HL-60 (cell line): ENCODE results near the gene SRF.

Source experiments
- POLR2AphosphoS5 ChIP-seq: IDR thresholded peaks from 2 replicates; pipeline ENCODE4 v1.6.1; 2012; ENCODE audit warnings: low read depth
- SPI1 ChIP-seq: IDR thresholded peaks from 2 replicates; pipeline ENCODE4 v1.6.1; 2012; ENCODE audit warnings: low read depth, mild to moderate bottlenecking, borderline replicate concordance
- TF ChIP-seq, protein P1 (sequence below): IDR thresholded peaks from one replicate; pipeline ENCODE4 v1.5.1; 2011; ENCODE audit warnings: low read length, control low read depth, inconsistent platforms; ENCODE audit not compliant: insufficient read depth
- TF ChIP-seq, protein P2 (sequence below): IDR thresholded peaks from 2 replicates; pipeline ENCODE4 v1.6.1; 2012; ENCODE audit warnings: low read depth; ENCODE audit not compliant: insufficient replicate concordance

- TF ChIP-seq, protein P1, sequence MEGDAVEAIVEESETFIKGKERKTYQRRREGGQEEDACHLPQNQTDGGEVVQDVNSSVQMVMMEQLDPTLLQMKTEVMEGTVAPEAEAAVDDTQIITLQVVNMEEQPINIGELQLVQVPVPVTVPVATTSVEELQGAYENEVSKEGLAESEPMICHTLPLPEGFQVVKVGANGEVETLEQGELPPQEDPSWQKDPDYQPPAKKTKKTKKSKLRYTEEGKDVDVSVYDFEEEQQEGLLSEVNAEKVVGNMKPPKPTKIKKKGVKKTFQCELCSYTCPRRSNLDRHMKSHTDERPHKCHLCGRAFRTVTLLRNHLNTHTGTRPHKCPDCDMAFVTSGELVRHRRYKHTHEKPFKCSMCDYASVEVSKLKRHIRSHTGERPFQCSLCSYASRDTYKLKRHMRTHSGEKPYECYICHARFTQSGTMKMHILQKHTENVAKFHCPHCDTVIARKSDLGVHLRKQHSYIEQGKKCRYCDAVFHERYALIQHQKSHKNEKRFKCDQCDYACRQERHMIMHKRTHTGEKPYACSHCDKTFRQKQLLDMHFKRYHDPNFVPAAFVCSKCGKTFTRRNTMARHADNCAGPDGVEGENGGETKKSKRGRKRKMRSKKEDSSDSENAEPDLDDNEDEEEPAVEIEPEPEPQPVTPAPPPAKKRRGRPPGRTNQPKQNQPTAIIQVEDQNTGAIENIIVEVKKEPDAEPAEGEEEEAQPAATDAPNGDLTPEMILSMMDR = no peak
- TF ChIP-seq POLR2AphosphoS5 (no peak), SPI1 (no peak)
- TF ChIP-seq, protein P2, sequence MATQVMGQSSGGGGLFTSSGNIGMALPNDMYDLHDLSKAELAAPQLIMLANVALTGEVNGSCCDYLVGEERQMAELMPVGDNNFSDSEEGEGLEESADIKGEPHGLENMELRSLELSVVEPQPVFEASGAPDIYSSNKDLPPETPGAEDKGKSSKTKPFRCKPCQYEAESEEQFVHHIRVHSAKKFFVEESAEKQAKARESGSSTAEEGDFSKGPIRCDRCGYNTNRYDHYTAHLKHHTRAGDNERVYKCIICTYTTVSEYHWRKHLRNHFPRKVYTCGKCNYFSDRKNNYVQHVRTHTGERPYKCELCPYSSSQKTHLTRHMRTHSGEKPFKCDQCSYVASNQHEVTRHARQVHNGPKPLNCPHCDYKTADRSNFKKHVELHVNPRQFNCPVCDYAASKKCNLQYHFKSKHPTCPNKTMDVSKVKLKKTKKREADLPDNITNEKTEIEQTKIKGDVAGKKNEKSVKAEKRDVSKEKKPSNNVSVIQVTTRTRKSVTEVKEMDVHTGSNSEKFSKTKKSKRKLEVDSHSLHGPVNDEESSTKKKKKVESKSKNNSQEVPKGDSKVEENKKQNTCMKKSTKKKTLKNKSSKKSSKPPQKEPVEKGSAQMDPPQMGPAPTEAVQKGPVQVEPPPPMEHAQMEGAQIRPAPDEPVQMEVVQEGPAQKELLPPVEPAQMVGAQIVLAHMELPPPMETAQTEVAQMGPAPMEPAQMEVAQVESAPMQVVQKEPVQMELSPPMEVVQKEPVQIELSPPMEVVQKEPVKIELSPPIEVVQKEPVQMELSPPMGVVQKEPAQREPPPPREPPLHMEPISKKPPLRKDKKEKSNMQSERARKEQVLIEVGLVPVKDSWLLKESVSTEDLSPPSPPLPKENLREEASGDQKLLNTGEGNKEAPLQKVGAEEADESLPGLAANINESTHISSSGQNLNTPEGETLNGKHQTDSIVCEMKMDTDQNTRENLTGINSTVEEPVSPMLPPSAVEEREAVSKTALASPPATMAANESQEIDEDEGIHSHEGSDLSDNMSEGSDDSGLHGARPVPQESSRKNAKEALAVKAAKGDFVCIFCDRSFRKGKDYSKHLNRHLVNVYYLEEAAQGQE = no peak
Observed at GRCh38 chr6:43163899-43164298, 7.2 kb upstream of the SRF start.
